Measurements from ENCODE around the gene PRPF40A. TPM values are rescaled to one million over a fixed set of nuclear protein-coding genes. Genes with fewer than 3 reads are reported as not detected.
"Not testable (repeated sequence)": the region's sequence is repeated elsewhere in the genome, so short reads cannot be mapped to it uniquely, and the experiment has no call there.

PRPF40A gene
- polyA plus RNA-seq, 1 donor (not counting 4 experiments of a cell fraction or from before 2014, with no cell fraction given), result 104 TPM

GRCh38 chr2:152755029-152755428 is 37.8 kb upstream of the PRPF40A start:
- H3K79me2 ChIP-seq (ENCODE audit: control insufficient read depth, insufficient read depth, low read length), result no peaks in the 10 kb centered on the region
- TF ChIP-seq, protein P1, sequence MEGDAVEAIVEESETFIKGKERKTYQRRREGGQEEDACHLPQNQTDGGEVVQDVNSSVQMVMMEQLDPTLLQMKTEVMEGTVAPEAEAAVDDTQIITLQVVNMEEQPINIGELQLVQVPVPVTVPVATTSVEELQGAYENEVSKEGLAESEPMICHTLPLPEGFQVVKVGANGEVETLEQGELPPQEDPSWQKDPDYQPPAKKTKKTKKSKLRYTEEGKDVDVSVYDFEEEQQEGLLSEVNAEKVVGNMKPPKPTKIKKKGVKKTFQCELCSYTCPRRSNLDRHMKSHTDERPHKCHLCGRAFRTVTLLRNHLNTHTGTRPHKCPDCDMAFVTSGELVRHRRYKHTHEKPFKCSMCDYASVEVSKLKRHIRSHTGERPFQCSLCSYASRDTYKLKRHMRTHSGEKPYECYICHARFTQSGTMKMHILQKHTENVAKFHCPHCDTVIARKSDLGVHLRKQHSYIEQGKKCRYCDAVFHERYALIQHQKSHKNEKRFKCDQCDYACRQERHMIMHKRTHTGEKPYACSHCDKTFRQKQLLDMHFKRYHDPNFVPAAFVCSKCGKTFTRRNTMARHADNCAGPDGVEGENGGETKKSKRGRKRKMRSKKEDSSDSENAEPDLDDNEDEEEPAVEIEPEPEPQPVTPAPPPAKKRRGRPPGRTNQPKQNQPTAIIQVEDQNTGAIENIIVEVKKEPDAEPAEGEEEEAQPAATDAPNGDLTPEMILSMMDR (optimal IDR thresholded peaks at IDR 0.05 in 1 of 3, IDR thresholded peaks at IDR 0.05 in 1 of 3, conservative IDR thresholded peaks at IDR 0.05 in 1 of 3; ENCODE audit: extremely low read depth in 1 of 3, insufficient read depth in 2 of 3, low read length in 3 of 3), result peak; percentile 48 to 63 (median 52)
- TF ChIP-seq EZH2 (IDR thresholded peaks at IDR 0.05; ENCODE audit: low read length), result no peak
- H3K4me1 ChIP-seq (ENCODE audit: control insufficient read depth, extremely low read depth, insufficient read depth, low read length), result no peaks in the 10 kb centered on the region
- no peak overlapping the region for H3K4me2 ChIP-seq (ENCODE audit: control insufficient read depth, extremely low read depth, insufficient read depth, low read depth, low read length)
- H3K9ac ChIP-seq (ENCODE audit: control insufficient read depth, extremely low read depth, insufficient read depth, low read length), result no peak overlapping the region
- no peak overlapping the region for H3K27ac ChIP-seq (ENCODE audit: control insufficient read depth, insufficient read depth, low read length)
- H4K20me1 ChIP-seq (ENCODE audit: control insufficient read depth, extremely low read depth, insufficient read depth, low read length), result no peaks in the 10 kb centered on the region
- no peak overlapping the region for H2AFZ ChIP-seq (ENCODE audit: control insufficient read depth, low read length)
- H3K9me1 ChIP-seq (ENCODE audit: control insufficient read depth, extremely low read depth, insufficient read depth, low read length), result no peaks in the 10 kb centered on the region
- H3K9me3 ChIP-seq (ENCODE audit: control insufficient read depth, low read depth, low read length), result no peaks in the 10 kb centered on the region
- dilution Hi-C loops (cut with MboI; ENCODE audit: extremely low pct_ligation_motif_present, low sequenced_read_pairs), result no loop called here
- no peaks in the 10 kb centered on the region for H3K27me3 ChIP-seq (ENCODE audit: control insufficient read depth, extremely low read depth, insufficient read depth, low read length)
- H3K4me3 ChIP-seq (ENCODE audit: control insufficient read depth in 2 of 3, extremely low read depth in 1 of 3, insufficient read depth in 2 of 3, low read depth in 1 of 3, low read length in 3 of 3), result no peak overlapping the region
- no peak for DNase-seq (ENCODE audit: low read depth, low spot score)
- H3K36me3 ChIP-seq (ENCODE audit: control insufficient read depth in 2 of 2, extremely low read depth in 1 of 2, insufficient read depth in 2 of 2, low read length in 2 of 2), result peaks cover 3 to 5% of the 10 kb centered on the region in 2 experiments
- no peak for FAIRE-seq

DNA sequence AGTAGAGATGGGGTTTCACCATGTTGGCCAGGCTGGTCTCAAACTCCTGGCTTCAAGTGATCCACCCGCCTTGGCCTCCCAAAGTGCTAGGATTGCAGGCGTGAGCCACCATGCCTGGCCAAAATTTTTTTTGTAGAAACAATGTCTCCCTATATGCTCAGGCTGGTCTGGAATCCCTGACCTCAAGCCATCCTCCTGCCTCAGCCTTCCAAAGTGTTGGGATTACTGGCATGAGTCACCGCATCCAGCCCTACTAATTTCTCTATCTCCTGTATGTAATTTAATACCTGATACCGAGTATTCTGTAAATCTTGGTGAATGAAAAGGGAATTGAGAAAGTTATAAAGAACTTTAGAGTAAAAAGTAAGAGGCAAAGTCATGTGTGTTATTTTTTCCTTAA is 30.5 kb upstream of the PRPF40A start:
- H3K4me3 ChIP-seq (ENCODE audit: control insufficient read depth in 2 of 3, extremely low read depth in 1 of 3, insufficient read depth in 2 of 3, low read depth in 1 of 3, low read length in 3 of 3); H3K27ac ChIP-seq (ENCODE audit: control insufficient read depth, insufficient read depth, low read length); H4K20me1 ChIP-seq (ENCODE audit: control insufficient read depth, extremely low read depth, insufficient read depth, low read length); H3K79me2 ChIP-seq (ENCODE audit: control insufficient read depth, insufficient read depth, low read length); DNase-seq (ENCODE audit: low read depth, low spot score); H2AFZ ChIP-seq (ENCODE audit: control insufficient read depth, low read length); H3K4me2 ChIP-seq (ENCODE audit: control insufficient read depth, extremely low read depth, insufficient read depth, low read depth, low read length); H3K27me3 ChIP-seq (ENCODE audit: control insufficient read depth, extremely low read depth, insufficient read depth, low read length); H3K4me1 ChIP-seq (ENCODE audit: control insufficient read depth, extremely low read depth, insufficient read depth, low read length); FAIRE-seq; H3K9me3 ChIP-seq (ENCODE audit: control insufficient read depth, low read depth, low read length); H3K9ac ChIP-seq (ENCODE audit: control insufficient read depth, extremely low read depth, insufficient read depth, low read length); dilution Hi-C loops (cut with MboI; ENCODE audit: extremely low pct_ligation_motif_present, low sequenced_read_pairs); H3K36me3 ChIP-seq (ENCODE audit: control insufficient read depth in 2 of 2, extremely low read depth in 1 of 2, insufficient read depth in 2 of 2, low read length in 2 of 2); H3K9me1 ChIP-seq (ENCODE audit: control insufficient read depth, extremely low read depth, insufficient read depth, low read length): not testable (repeated sequence)

- Histone ChIP-seq H3K4me1 (ENCODE audit: control insufficient read depth, extremely low read depth, insufficient read depth, low read length) (no peaks in the 10 kb centered on the region), H3K79me2 (ENCODE audit: control insufficient read depth, insufficient read depth, low read length) (no peaks in the 10 kb centered on the region), H3K9me3 (ENCODE audit: control insufficient read depth, low read depth, low read length) (no peaks in the 10 kb centered on the region), H3K4me2 (ENCODE audit: control insufficient read depth, extremely low read depth, insufficient read depth, low read depth, low read length) (no peak overlapping the region), H3K36me3 (ENCODE audit: control insufficient read depth in 2 of 2, extremely low read depth in 1 of 2, insufficient read depth in 2 of 2, low read length in 2 of 2) (no peaks in the 10 kb centered on the region), H4K20me1 (ENCODE audit: control insufficient read depth, extremely low read depth, insufficient read depth, low read length) (no peaks in the 10 kb centered on the region), H3K27me3 (ENCODE audit: control insufficient read depth, extremely low read depth, insufficient read depth, low read length) (no peaks in the 10 kb centered on the region), H3K9ac (ENCODE audit: control insufficient read depth, extremely low read depth, insufficient read depth, low read length) (no peak overlapping the region), H3K4me3 (ENCODE audit: control insufficient read depth in 2 of 3, extremely low read depth in 1 of 3, insufficient read depth in 2 of 3, low read depth in 1 of 3, low read length in 3 of 3) (no peak overlapping the region), H3K27ac (ENCODE audit: control insufficient read depth, insufficient read depth, low read length) (no peak overlapping the region), H3K9me1 (ENCODE audit: control insufficient read depth, extremely low read depth, insufficient read depth, low read length) (no peaks in the 10 kb centered on the region), H2AFZ (ENCODE audit: control insufficient read depth, low read length) (no peak overlapping the region)
- TF ChIP-seq, protein P1 (optimal IDR thresholded peaks at IDR 0.05 in 1 of 3, IDR thresholded peaks at IDR 0.05 in 1 of 3, conservative IDR thresholded peaks at IDR 0.05 in 1 of 3; ENCODE audit: extremely low read depth in 1 of 3, insufficient read depth in 2 of 3, low read length in 3 of 3), result peak in 2 of 3 experiments; percentile 50 to 57
- no peak for TF ChIP-seq EZH2 (IDR thresholded peaks at IDR 0.05; ENCODE audit: low read length)
- dilution Hi-C loops (cut with MboI; ENCODE audit: extremely low pct_ligation_motif_present, low sequenced_read_pairs), result no loop called here
- peak; percentile 72 for FAIRE-seq
- DNase-seq (ENCODE audit: low read depth, low spot score), result no peak
Measured at GRCh38 chr2:152743002-152743401, 25.7 kb upstream of the PRPF40A start.

Data from keratinocyte (primary cell).